Measurements from ENCODE around the gene RAB38.

GRCh38 chr11:88117281-88117858, 57.9 kb downstream of the RAB38 start:
- TF ChIP-seq CTCF (IDR thresholded peaks at IDR 0.05): no peak
- TF ChIP-seq ZFX (IDR thresholded peaks at IDR 0.05; ENCODE audit: borderline replicate concordance): no peak
